Left ventricle myocardium inferior (tissue), 1 donor: Measurements from ENCODE around the gene VSIG10. TPM values are rescaled to one million over a fixed set of nuclear protein-coding genes. Genes with fewer than 3 reads are reported as not detected.

Source experiments
- DNase-seq: peaks from one replicate; pipeline ENCODE4 v3.0.0-alpha.2; 2020
- H3K27ac ChIP-seq: fragments of 200-600 bp; replicated peaks from 2 replicates; pipeline ENCODE4 v1.8.0; 2021
- H3K27me3 ChIP-seq: fragments of 200-600 bp; 2 replicates; pipeline ENCODE4 v1.8.0; 2021; ENCODE audit warnings: low read depth
- H3K36me3 ChIP-seq: fragments of 200-600 bp; 2 replicates; pipeline ENCODE4 v1.8.0; 2021
- H3K4me1 ChIP-seq: fragments of 200-600 bp; 2 replicates; pipeline ENCODE4 v1.8.0; 2021
- H3K4me3 ChIP-seq: fragments of 200-600 bp; 2 replicates; pipeline ENCODE4 v1.8.0; 2021; ENCODE audit warnings: mild to moderate bottlenecking, moderate library complexity
- H3K9me3 ChIP-seq: fragments of 200-600 bp; replicated peaks from 2 replicates; pipeline ENCODE4 v1.8.0; 2021
- intact Hi-C: fragments of 100-400 bp; cut with micrococcal nuclease; formaldehyde crosslinking; loops from one replicate; pipeline ENCODE4 v1.11.0; 2022
- total RNA-seq: library from RNA; stranded (reverse); fragmentation: NEBNext Ultra II Directional; extraction: Animal tissue kit (Norgen Biotek cat#: 25700); gene quantifications from one replicate; pipeline ENCODE4 v1.2.1, GENCODE V29; 2021
- TF ChIP-seq, protein P1 (sequence below): fragments of 200-600 bp; IDR thresholded peaks from 2 replicates; pipeline ENCODE4 v1.8.0; 2021; ENCODE audit warnings: antibody characterized with exemption, mild to moderate bottlenecking, borderline replicate concordance
- donor health status: DM: no; HTN: yes; CAD: no; lungs with severe emphysema.

VSIG10 gene
- total RNA-seq, 1 donor from 2014 or later = 12.1 TPM

DNA sequence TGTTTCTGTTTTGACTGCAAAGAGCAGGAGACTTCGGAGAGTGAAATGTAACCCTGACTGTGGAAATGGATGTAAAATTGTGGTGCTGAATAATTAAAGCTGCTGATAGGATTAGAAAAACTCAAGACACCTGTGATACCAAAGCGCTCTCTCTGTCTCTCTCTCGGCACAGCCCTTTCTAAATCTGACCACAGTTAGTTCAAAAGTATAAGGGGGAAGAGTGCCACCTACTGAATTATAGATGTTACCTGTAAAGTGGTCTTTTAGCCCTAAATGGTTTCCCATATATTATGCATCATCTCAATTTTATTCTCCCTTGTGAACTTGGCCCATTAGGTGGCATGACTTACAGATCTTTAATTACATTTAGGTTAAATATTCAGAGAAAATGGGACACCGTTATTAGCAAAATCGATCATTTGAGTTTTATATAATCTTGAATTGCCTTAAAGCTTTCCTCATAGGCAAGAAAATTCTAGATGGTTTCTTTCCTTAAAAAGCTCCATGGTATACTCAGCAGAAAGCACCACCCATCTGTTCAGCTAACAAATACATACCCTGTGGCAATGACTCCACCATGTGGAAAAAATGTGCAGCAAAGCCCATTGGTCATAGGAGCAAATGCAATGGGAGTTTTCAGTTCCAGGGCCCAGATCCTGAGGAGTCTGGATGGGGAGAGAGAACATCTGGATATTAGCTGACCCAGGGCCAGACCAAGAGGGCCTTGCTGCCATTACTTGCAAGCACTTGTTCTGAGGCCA is 69.2 kb downstream of the VSIG10 start:
- DNase-seq = no peak
- H3K27me3 ChIP-seq = no peaks in the 10 kb centered on the region
- H3K27ac ChIP-seq = peak overlapping the region; percentile 6
- TF ChIP-seq, protein P1, sequence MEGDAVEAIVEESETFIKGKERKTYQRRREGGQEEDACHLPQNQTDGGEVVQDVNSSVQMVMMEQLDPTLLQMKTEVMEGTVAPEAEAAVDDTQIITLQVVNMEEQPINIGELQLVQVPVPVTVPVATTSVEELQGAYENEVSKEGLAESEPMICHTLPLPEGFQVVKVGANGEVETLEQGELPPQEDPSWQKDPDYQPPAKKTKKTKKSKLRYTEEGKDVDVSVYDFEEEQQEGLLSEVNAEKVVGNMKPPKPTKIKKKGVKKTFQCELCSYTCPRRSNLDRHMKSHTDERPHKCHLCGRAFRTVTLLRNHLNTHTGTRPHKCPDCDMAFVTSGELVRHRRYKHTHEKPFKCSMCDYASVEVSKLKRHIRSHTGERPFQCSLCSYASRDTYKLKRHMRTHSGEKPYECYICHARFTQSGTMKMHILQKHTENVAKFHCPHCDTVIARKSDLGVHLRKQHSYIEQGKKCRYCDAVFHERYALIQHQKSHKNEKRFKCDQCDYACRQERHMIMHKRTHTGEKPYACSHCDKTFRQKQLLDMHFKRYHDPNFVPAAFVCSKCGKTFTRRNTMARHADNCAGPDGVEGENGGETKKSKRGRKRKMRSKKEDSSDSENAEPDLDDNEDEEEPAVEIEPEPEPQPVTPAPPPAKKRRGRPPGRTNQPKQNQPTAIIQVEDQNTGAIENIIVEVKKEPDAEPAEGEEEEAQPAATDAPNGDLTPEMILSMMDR = peak; percentile 47
- peaks cover 87% of the 10 kb centered on the region for H3K36me3 ChIP-seq
- intact Hi-C loops = no loop called here
- peaks cover 17% of the 10 kb centered on the region for H3K4me1 ChIP-seq
- H3K4me3 ChIP-seq = no peak overlapping the region
- H3K9me3 ChIP-seq = no peaks in the 10 kb centered on the region

DNA sequence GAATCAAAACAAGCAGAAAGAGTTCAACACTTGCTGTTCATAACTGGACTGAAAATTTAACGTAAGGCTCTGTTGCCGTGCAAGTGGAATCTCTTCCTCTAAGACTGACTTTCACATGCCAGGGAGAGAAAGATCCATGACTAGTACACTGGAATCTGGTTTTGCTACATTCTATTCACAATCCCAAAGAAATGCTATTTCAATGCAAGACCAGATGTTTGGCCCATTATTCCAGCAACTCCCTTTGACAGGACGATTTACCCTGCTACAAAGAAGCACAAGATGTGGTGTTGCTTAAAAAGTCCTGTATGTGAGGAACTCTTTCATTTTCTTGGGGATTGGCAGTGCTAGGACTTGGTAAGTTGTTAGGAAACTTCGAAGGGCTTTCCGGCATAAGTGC is 69.9 kb downstream of the VSIG10 start:
- intact Hi-C loops = no loop called here

DNA sequence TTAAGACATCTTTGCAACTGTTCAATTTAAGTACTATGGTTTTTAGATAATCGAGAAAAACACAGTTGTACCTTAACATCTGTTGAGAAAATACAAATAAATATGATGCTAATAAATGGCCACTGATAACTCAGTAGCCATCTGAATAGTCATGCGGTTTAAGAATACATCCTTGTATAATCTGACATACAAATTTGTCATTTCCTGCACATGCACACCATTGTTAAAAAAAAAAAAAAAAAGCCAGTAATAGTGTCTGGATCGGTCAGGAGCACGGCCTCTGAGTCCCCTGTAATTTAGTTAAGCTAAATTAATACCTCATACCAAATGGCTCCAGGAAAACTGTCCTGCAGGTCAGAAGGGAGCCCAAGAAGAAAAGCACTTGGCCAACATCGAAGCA is 70.5 kb downstream of the VSIG10 start:
- H3K36me3 ChIP-seq = peaks cover 83% of the 10 kb centered on the region
- H3K27me3 ChIP-seq = no peaks in the 10 kb centered on the region
- H3K4me1 ChIP-seq = peaks cover 17% of the 10 kb centered on the region
- H3K9me3 ChIP-seq = no peaks in the 10 kb centered on the region
- TF ChIP-seq, protein P1 = no peak
- H3K4me3 ChIP-seq = no peak overlapping the region
- no peak overlapping the region for H3K27ac ChIP-seq
- intact Hi-C loops = no loop called here
- no peak for DNase-seq

More for the DNA sequence above, 69.9 kb downstream of the VSIG10 start:
- H3K4me1 ChIP-seq = peaks cover 17% of the 10 kb centered on the region
- DNase-seq = no peak
- H3K4me3 ChIP-seq = no peak overlapping the region
- H3K27ac ChIP-seq = no peak overlapping the region
- no peaks in the 10 kb centered on the region for H3K27me3 ChIP-seq
- peaks cover 85% of the 10 kb centered on the region for H3K36me3 ChIP-seq
- no peaks in the 10 kb centered on the region for H3K9me3 ChIP-seq
- TF ChIP-seq, protein P1 = no peak

DNA sequence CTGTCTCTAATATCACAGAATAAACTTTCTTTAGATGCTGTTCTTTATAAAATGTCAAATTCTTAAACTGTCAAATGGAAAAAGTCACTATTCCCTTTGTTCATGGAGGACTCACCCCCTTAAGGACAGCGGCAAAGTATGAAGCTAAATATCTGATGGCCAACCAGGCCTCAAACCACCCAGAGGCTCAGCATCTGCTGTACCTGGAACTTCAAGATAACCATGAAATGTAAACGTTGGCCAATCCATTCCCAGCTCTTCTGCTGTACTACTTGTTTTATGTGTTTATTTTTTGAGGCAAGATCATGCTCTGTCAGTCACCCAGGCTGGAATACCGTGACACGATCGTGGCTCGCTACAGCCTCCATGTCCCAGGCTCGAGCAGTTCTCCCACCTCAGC is 71.6 kb downstream of the VSIG10 start:
- TF ChIP-seq, protein P1 = no peak
- H3K27me3 ChIP-seq = no peaks in the 10 kb centered on the region
- intact Hi-C loops = no loop called here
- H3K27ac ChIP-seq = no peak overlapping the region
- peaks cover 81% of the 10 kb centered on the region for H3K36me3 ChIP-seq
- no peak for DNase-seq
- H3K4me1 ChIP-seq = peaks cover 17% of the 10 kb centered on the region
- H3K9me3 ChIP-seq = no peaks in the 10 kb centered on the region
- H3K4me3 ChIP-seq = no peak overlapping the region

DNA sequence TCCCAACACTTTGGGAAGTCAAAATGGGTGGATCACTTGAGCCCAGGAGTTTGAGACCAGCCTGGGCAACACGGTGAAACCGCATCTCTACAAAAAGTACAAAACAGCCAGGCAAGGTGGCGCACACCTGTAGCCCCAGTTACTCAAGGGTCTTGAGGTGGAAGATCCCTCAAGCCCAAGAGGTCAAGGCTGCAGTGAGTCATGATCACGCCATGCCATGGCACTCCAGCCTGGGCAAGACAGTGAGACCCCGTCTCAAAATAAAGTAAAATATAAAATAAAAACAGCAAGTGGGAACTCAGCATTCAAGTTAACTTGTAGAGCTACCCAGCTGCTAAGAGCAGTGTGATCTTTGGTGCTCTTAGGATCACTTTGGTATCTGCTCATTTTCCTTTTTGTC is 74.6 kb downstream of the VSIG10 start:
- intact Hi-C loops = no loop called here
- Histone ChIP-seq H3K36me3 (peaks cover 79% of the 10 kb centered on the region), H3K27me3 (no peaks in the 10 kb centered on the region), H3K9me3 (no peaks in the 10 kb centered on the region), H3K27ac (no peak overlapping the region), H3K4me1 (no peaks in the 10 kb centered on the region), H3K4me3 (no peak overlapping the region)
- TF ChIP-seq, protein P1 = no peak
- DNase-seq = no peak
